Hepatocyte (in vitro differentiated cells): ENCODE measurements around the gene WDFY4.

ENCODE experiments used
- EZH2 ChIP-seq: fragments of 200-600 bp; sonication (generic); IDR thresholded peaks from 2 replicates; pipeline ENCODE4 v1.6.1; 2016; ENCODE audit warnings: antibody characterized with exemption, mild to moderate bottlenecking, borderline replicate concordance
- EZH2phosphoT487 ChIP-seq: fragments of 200-600 bp; sonication (generic); IDR thresholded peaks from one replicate; pipeline ENCODE4 v1.6.1; 2018; ENCODE audit warnings: antibody characterized with exemption, mild to moderate bottlenecking, low read depth, moderate library complexity; ENCODE audit not compliant: unreplicated experiment, severe bottlenecking

DNA sequence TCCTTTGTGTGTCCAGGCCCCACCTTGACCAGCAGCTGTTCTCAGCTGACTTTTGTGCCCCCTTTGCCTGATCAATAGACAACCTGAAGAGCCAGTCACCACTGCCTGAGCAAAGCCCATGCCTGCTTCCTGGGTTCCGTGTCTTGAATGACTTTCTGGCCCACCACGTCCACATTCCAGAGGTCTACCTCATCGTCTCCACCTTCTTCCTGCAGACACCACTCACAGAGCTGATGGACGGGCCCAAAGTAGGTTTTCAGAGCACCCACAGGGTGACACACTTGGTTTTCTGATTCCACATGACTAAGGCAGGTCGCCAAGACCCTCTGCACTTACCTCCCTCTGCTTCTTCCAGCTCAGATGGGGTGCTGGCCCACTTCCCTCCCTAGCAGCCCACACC is 126.8 kb downstream of the WDFY4 start:
- TF ChIP-seq EZH2phosphoT487 (no peak), EZH2 (no peak)
